ENCODE measurements around the gene IQCM.

DNA sequence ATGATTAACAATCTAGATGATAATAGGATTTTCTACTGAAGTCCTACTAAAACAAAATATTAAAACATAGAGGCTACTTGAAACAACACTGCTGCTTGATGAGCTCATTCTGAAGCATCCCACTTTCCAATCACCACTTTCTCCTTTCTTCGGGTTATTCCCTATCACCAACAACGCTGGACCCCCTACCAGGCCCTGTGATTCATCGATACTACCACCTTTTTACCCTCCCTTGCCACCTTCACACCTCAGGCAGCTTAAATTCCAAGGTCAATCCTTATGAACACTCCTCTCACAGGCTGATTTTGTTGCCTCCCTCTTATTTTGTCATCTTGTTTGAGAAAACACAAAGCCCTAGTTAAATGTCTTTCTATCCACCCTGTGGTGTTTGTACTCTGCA lies 102.6 kb downstream of the IQCM start:
- TF ChIP-seq, protein P1, sequence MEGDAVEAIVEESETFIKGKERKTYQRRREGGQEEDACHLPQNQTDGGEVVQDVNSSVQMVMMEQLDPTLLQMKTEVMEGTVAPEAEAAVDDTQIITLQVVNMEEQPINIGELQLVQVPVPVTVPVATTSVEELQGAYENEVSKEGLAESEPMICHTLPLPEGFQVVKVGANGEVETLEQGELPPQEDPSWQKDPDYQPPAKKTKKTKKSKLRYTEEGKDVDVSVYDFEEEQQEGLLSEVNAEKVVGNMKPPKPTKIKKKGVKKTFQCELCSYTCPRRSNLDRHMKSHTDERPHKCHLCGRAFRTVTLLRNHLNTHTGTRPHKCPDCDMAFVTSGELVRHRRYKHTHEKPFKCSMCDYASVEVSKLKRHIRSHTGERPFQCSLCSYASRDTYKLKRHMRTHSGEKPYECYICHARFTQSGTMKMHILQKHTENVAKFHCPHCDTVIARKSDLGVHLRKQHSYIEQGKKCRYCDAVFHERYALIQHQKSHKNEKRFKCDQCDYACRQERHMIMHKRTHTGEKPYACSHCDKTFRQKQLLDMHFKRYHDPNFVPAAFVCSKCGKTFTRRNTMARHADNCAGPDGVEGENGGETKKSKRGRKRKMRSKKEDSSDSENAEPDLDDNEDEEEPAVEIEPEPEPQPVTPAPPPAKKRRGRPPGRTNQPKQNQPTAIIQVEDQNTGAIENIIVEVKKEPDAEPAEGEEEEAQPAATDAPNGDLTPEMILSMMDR (conservative IDR thresholded peaks at IDR 0.05; ENCODE audit: low read length), result no peak
- TF ChIP-seq EZH2phosphoT487 (IDR thresholded peaks at IDR 0.05; ENCODE audit: borderline replicate concordance, low read depth, low read length), result no peak
